Measurements from ENCODE around the gene LDLRAD2. TPM values are rescaled to one million over a fixed set of nuclear protein-coding genes. Genes with fewer than 3 reads are reported as not detected.

LDLRAD2 gene
- total and polyA plus RNA-seq, 2 donors (not counting 1 experiment from before 2014, with no cell fraction given): not detected

- Histone ChIP-seq H3K36me3 (ENCODE audit: control insufficient read depth, insufficient read depth, low read length) (peaks cover 56% of the 10 kb centered on the region), H3K27me3 (ENCODE audit: control insufficient read depth, insufficient read depth, low read length) (no peaks in the 10 kb centered on the region)
- no peak for TF ChIP-seq EZH2 (IDR thresholded peaks at IDR 0.05; ENCODE audit: low read length, missing control alignments)
- TF ChIP-seq, protein P1, sequence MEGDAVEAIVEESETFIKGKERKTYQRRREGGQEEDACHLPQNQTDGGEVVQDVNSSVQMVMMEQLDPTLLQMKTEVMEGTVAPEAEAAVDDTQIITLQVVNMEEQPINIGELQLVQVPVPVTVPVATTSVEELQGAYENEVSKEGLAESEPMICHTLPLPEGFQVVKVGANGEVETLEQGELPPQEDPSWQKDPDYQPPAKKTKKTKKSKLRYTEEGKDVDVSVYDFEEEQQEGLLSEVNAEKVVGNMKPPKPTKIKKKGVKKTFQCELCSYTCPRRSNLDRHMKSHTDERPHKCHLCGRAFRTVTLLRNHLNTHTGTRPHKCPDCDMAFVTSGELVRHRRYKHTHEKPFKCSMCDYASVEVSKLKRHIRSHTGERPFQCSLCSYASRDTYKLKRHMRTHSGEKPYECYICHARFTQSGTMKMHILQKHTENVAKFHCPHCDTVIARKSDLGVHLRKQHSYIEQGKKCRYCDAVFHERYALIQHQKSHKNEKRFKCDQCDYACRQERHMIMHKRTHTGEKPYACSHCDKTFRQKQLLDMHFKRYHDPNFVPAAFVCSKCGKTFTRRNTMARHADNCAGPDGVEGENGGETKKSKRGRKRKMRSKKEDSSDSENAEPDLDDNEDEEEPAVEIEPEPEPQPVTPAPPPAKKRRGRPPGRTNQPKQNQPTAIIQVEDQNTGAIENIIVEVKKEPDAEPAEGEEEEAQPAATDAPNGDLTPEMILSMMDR (conservative IDR thresholded peaks at IDR 0.05 in 1 of 2, IDR thresholded peaks at IDR 0.05 in 1 of 2; ENCODE audit: low read depth in 1 of 2, low read length in 2 of 2): no peak
Observed at GRCh38 chr1:21843996-21844395, 31.9 kb downstream of the LDLRAD2 start.

DNA sequence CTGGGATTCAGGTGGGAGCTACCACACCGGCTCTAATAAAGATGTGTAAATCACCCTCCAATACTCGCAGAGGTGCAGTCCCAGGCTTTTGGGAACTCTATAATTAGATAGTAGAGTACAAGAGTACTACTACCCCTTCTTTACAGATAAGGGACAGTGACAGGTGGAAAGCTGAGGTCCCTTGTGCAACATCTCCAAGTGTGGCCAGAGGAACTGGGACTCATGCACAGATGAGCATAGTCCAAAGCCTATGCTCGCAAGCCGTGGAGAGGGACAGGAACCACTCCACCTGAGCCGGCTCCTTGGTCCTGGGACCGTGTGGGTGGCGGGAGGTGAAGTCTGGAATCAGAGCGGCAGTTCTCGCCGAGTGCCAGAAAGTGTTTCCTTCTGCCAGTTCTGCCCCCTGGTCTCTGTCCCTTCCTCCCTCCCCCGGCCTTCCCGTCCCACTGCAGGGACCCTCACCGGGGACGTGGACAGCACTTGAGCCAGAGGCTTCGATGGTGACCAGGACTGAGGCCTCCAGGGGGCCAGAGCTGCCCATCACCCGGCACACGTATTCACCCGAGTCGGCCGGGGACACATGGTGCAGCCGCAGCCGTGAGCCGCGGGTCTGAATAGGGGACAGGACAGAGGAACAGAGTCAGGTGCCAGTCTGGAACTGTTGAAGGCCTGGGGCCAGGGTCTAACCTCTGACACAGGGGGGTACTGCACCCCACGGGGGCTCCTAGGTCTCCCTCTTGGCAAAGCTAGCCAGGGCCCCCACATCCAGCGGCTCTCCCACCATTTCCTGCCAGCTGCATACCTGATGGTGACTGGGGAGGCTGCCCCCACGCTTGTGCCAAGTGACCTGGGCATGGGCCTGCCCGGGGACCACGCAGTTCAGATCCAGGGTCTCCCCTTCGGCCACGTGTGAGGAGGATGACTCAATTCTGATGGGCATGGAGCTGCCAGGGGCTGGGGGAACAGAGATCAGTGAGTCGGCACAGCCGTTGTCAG lies 33.9 kb downstream of the LDLRAD2 start:
- H3K36me3 ChIP-seq (ENCODE audit: control insufficient read depth, insufficient read depth, low read length): peaks cover 52% of the 10 kb centered on the region
- no peak overlapping the region for H3K4me2 ChIP-seq (ENCODE audit: extremely low read depth, insufficient read depth, low read length)
- no peak overlapping the region for H2AFZ ChIP-seq (ENCODE audit: low read length)
- no peaks in the 10 kb centered on the region for H3K79me2 ChIP-seq (ENCODE audit: control insufficient read depth, insufficient read depth, low read length)
- DNase-seq (ENCODE audit: low read depth in 2 of 2): no peak
- H3K9ac ChIP-seq (ENCODE audit: insufficient read depth, low read length): no peak overlapping the region
- H3K4me1 ChIP-seq (ENCODE audit: control insufficient read depth, extremely low read depth, insufficient read depth, low read length): no peaks in the 10 kb centered on the region
- no peaks in the 10 kb centered on the region for H3K9me3 ChIP-seq (ENCODE audit: control insufficient read depth, insufficient read depth, low read depth, low read length)
- H3K27ac ChIP-seq (ENCODE audit: insufficient read depth, low read length): no peak overlapping the region
- no peak for TF ChIP-seq EZH2 (IDR thresholded peaks at IDR 0.05; ENCODE audit: low read length, missing control alignments)
- TF ChIP-seq, protein P1 (conservative IDR thresholded peaks at IDR 0.05 in 1 of 2, IDR thresholded peaks at IDR 0.05 in 1 of 2; ENCODE audit: low read depth in 1 of 2, low read length in 2 of 2): no peak
- H3K4me3 ChIP-seq (replicated peaks in 1 of 4; ENCODE audit: control extremely low read depth in 1 of 4, insufficient read depth in 1 of 4, low read depth in 3 of 4, low read length in 4 of 4): no peak overlapping the region
- no peaks in the 10 kb centered on the region for H4K20me1 ChIP-seq (ENCODE audit: control insufficient read depth, extremely low read depth, insufficient read depth, low read length)
- no peaks in the 10 kb centered on the region for H3K27me3 ChIP-seq (ENCODE audit: control insufficient read depth, insufficient read depth, low read length)

More at GRCh38 chr1:21843996-21844395, 31.9 kb downstream of the LDLRAD2 start:
- Histone ChIP-seq H3K4me1 (ENCODE audit: control insufficient read depth, extremely low read depth, insufficient read depth, low read length) (no peaks in the 10 kb centered on the region), H3K9me3 (ENCODE audit: control insufficient read depth, insufficient read depth, low read depth, low read length) (no peaks in the 10 kb centered on the region), H3K9ac (ENCODE audit: insufficient read depth, low read length) (no peak overlapping the region), H2AFZ (ENCODE audit: low read length) (no peak overlapping the region), H4K20me1 (ENCODE audit: control insufficient read depth, extremely low read depth, insufficient read depth, low read length) (no peaks in the 10 kb centered on the region), H3K4me2 (ENCODE audit: extremely low read depth, insufficient read depth, low read length) (no peak overlapping the region), H3K79me2 (ENCODE audit: control insufficient read depth, insufficient read depth, low read length) (no peaks in the 10 kb centered on the region), H3K27ac (ENCODE audit: insufficient read depth, low read length) (no peak overlapping the region), H3K4me3 (replicated peaks in 1 of 4; ENCODE audit: control extremely low read depth in 1 of 4, insufficient read depth in 1 of 4, low read depth in 3 of 4, low read length in 4 of 4) (no peak overlapping the region)
- DNase-seq (ENCODE audit: low read depth in 2 of 2): no peak

All from fibroblast of lung (primary cell).